Effector memory CD8-positive, alpha-beta T cell (primary cell): ENCODE measurements around the gene CCDC88A.
A peak's percentile ranks its signal among the peaks of the same experiment; 100 is the strongest.

Experiments used
- ATAC-seq: fragments of 150-1000 bp; cut with Tn5 transposase; replicated peaks from 2 replicates; pipeline ENCODE4 v1.10.0; 2021; ENCODE audit warnings: mild to moderate bottlenecking, moderate library complexity
- DNase-seq, 3 experiments: peaks; one replicate each; pipeline ENCODE4 v3.0.0; 2021
- H3K27ac Mint-ChIP-seq, 2 donors: one replicate each; pipeline ENCODE4 v1.8.0; 2022; ENCODE audit warnings: mild to moderate bottlenecking in 2 of 2, mixed read lengths in 2 of 2, moderate library complexity in 2 of 2
- H3K27me3 Mint-ChIP-seq, 2 donors: one replicate each; pipeline ENCODE4 v1.8.0; 2022; ENCODE audit warnings: mixed read lengths in 2 of 2
- H3K36me3 Mint-ChIP-seq: one replicate; pipeline ENCODE4 v1.8.0; 2022; ENCODE audit warnings: mild to moderate bottlenecking, moderate library complexity, mixed read lengths; ENCODE audit not compliant: insufficient read depth
- H3K4me1 Mint-ChIP-seq, 2 donors: one replicate each; pipeline ENCODE4 v1.8.0; 2022; ENCODE audit warnings: low read depth in 2 of 2, mixed read lengths in 2 of 2
- H3K4me3 Mint-ChIP-seq, 2 donors: one replicate each; pipeline ENCODE4 v1.8.0; 2022; ENCODE audit warnings: mild to moderate bottlenecking in 2 of 2, mixed read lengths in 2 of 2, moderate library complexity in 2 of 2
- H3K9me3 Mint-ChIP-seq, 2 donors: one replicate each; pipeline ENCODE4 v1.8.0; 2022; ENCODE audit warnings: mixed read lengths in 2 of 2

CCDC88A gene

GRCh38 chr2:55437515-55438390 lies 18.1 kb upstream of the CCDC88A start:
- ATAC-seq (no peak), DNase-seq (no peak)
- Mint-ChIP-seq H3K9me3 (no peaks in the 10 kb centered on the region), H3K27ac (no peak overlapping the region), H3K36me3 (no peaks in the 10 kb centered on the region), H3K4me1 (no peaks in the 10 kb centered on the region), H3K4me3 (no peak overlapping the region), H3K27me3 (peaks cover 6 to 21% of the 10 kb centered on the region in 2 donors)

- no peak overlapping the region for H3K4me3 Mint-ChIP-seq
- H3K27ac Mint-ChIP-seq, result no peak overlapping the region
- ATAC-seq (peak; percentile 53), DNase-seq (no peak)
- no peaks in the 10 kb centered on the region for H3K9me3 Mint-ChIP-seq
- peaks cover 0 to 7% of the 10 kb centered on the region in 2 donors for H3K27me3 Mint-ChIP-seq
- no peaks in the 10 kb centered on the region for H3K36me3 Mint-ChIP-seq
- no peaks in the 10 kb centered on the region for H3K4me1 Mint-ChIP-seq
These were observed 12.4 kb upstream of the CCDC88A start for GRCh38 chr2:55431982-55432627.

GRCh38 chr2:55430211-55430975 lies 10.7 kb upstream of the CCDC88A start:
- Mint-ChIP-seq H3K36me3 (no peaks in the 10 kb centered on the region), H3K4me1 (no peaks in the 10 kb centered on the region), H3K9me3 (no peaks in the 10 kb centered on the region), H3K4me3 (no peak overlapping the region), H3K27me3 (peaks cover 11 to 17% of the 10 kb centered on the region in 2 donors), H3K27ac (no peak overlapping the region)
- ATAC-seq (no peak), DNase-seq (no peak)

- Mint-ChIP-seq H3K36me3 (no peaks in the 10 kb centered on the region), H3K27ac (no peak overlapping the region), H3K9me3 (no peaks in the 10 kb centered on the region), H3K27me3 (peaks cover 15 to 31% of the 10 kb centered on the region in 2 donors), H3K4me1 (no peaks in the 10 kb centered on the region), H3K4me3 (no peak overlapping the region)
- no peak for DNase-seq
- no peak for ATAC-seq
These were observed 8.6 kb upstream of the CCDC88A start for GRCh38 chr2:55428258-55428657.

- H3K27ac Mint-ChIP-seq, result no peak overlapping the region
- no peaks in the 10 kb centered on the region for H3K9me3 Mint-ChIP-seq
- H3K36me3 Mint-ChIP-seq, result no peaks in the 10 kb centered on the region
- H3K27me3 Mint-ChIP-seq, result peaks cover 15 to 27% of the 10 kb centered on the region in 2 donors
- no peak for DNase-seq
- peaks cover 2 to 8% of the 10 kb centered on the region in 2 donors for H3K4me1 Mint-ChIP-seq
- no peak for ATAC-seq
- H3K4me3 Mint-ChIP-seq, result no peak overlapping the region
These were observed 5.8 kb upstream of the CCDC88A start for GRCh38 chr2:55425431-55425831.

GRCh38 chr2:55422876-55423665 lies 3.4 kb upstream of the CCDC88A start:
- Mint-ChIP-seq H3K36me3 (peaks cover 6% of the 10 kb centered on the region), H3K27ac (no peak overlapping the region), H3K27me3 (peaks cover 15 to 27% of the 10 kb centered on the region in 2 donors), H3K9me3 (no peaks in the 10 kb centered on the region), H3K4me3 (no peak overlapping the region), H3K4me1 (peaks cover 9 to 23% of the 10 kb centered on the region in 2 donors)
- ATAC-seq, result no peak
- DNase-seq, result no peak

GRCh38 chr2:55421326-55421725 lies 1.7 kb upstream of the CCDC88A start:
- Mint-ChIP-seq H3K4me3 (peak overlapping the region; percentile 56 to 92), H3K27ac (peak overlapping the region; percentile 10 to 59), H3K4me1 (peaks cover 12 to 29% of the 10 kb centered on the region in 2 donors), H3K27me3 (peaks cover 13 to 26% of the 10 kb centered on the region in 2 donors), H3K36me3 (peaks cover 8% of the 10 kb centered on the region), H3K9me3 (no peaks in the 10 kb centered on the region)
- ATAC-seq (no peak), DNase-seq (no peak)

GRCh38 chr2:55420871-55421270 lies 1.2 kb upstream of the CCDC88A start:
- H3K27ac Mint-ChIP-seq, result no peak overlapping the region
- peaks cover 9 to 22% of the 10 kb centered on the region in 2 donors for H3K27me3 Mint-ChIP-seq
- peaks cover 8% of the 10 kb centered on the region for H3K36me3 Mint-ChIP-seq

GRCh38 chr2:55420439-55420725 lies 726 bp upstream of the CCDC88A start:
- H3K27ac Mint-ChIP-seq, result peak overlapping the region; percentile 87 to 92
- peaks cover 12 to 29% of the 10 kb centered on the region in 2 donors for H3K4me1 Mint-ChIP-seq
- peak overlapping the region; percentile 82 to 92 for H3K4me3 Mint-ChIP-seq
- H3K36me3 Mint-ChIP-seq, result peaks cover 8% of the 10 kb centered on the region
- DNase-seq, result no peak
- no peak for ATAC-seq
- H3K9me3 Mint-ChIP-seq, result no peaks in the 10 kb centered on the region
- H3K27me3 Mint-ChIP-seq, result peaks cover 4 to 17% of the 10 kb centered on the region in 2 donors

More at GRCh38 chr2:55420871-55421270, 1.2 kb upstream of the CCDC88A start:
- Mint-ChIP-seq H3K4me1 (peaks cover 12 to 29% of the 10 kb centered on the region in 2 donors), H3K9me3 (no peaks in the 10 kb centered on the region), H3K4me3 (peak overlapping the region; percentile 56 to 92)
- DNase-seq, result no peak
- ATAC-seq, result no peak

- Mint-ChIP-seq H3K4me1 (peaks cover 12 to 29% of the 10 kb centered on the region in 2 donors), H3K27ac (peak overlapping the region; percentile 87 to 92), H3K4me3 (peak overlapping the region; percentile 82 to 92), H3K27me3 (peaks cover 0 to 8% of the 10 kb centered on the region in 2 donors), H3K36me3 (peaks cover 11% of the 10 kb centered on the region), H3K9me3 (no peaks in the 10 kb centered on the region)
- ATAC-seq (peak; percentile 46), DNase-seq (no peak)
These were observed 400 bp downstream of the CCDC88A start for GRCh38 chr2:55419233-55419678.

GRCh38 chr2:55418512-55419232 lies 984 bp downstream of the CCDC88A start:
- Mint-ChIP-seq H3K27me3 (peaks cover 0 to 3% of the 10 kb centered on the region in 2 donors), H3K9me3 (no peaks in the 10 kb centered on the region), H3K36me3 (peaks cover 11% of the 10 kb centered on the region), H3K4me1 (peaks cover 12 to 29% of the 10 kb centered on the region in 2 donors), H3K4me3 (peak overlapping the region; percentile 82 to 92), H3K27ac (peak overlapping the region; percentile 87 to 92)
- DNase-seq, result peak in 1 of 3 experiments; percentile 11
- ATAC-seq, result no peak

GRCh38 chr2:55418072-55418471 lies 1.6 kb downstream of the CCDC88A start:
- H3K27ac Mint-ChIP-seq, result peak overlapping the region; percentile 87 to 92

More at GRCh38 chr2:55418072-55418471, 1.6 kb downstream of the CCDC88A start:
- Mint-ChIP-seq H3K4me3 (peak overlapping the region; percentile 82 to 92), H3K36me3 (peaks cover 11% of the 10 kb centered on the region), H3K4me1 (peaks cover 12 to 29% of the 10 kb centered on the region in 2 donors), H3K27me3 (no peaks in the 10 kb centered on the region), H3K9me3 (no peaks in the 10 kb centered on the region)
- no peak for DNase-seq
- no peak for ATAC-seq
